T47D (cell line): Measurements from ENCODE around the gene ERG.

Experiments used
- DNase-seq, 2 experiments: peaks; one replicate each; pipeline versions ENCODE4 v3.0.0 to v3.0.0-alpha.2; 2011 to 2012; ENCODE audit warnings: low read depth in 1 of 2, low spot score in 1 of 2
- JUND ChIP-seq: IDR thresholded peaks from 2 replicates; pipeline ENCODE4 v1.6.1; 2012; ENCODE audit warnings: low read depth
- in situ Hi-C: cut with HindIII; loops from 2 replicates; pipeline ENCODE4 v1.10.0; 2016; ENCODE audit warnings: low sequenced_read_pairs, low pct_unique_long_range_greater_than_20kb

The ERG gene

GRCh38 chr21:38494251-38494642, 4.0 kb downstream of the ERG start:
- no peak for TF ChIP-seq JUND
- no peak for DNase-seq
- in situ Hi-C loops: no loop called here

- in situ Hi-C loops: no loop called here
- no peak for DNase-seq
- no peak for TF ChIP-seq JUND
Measured at GRCh38 chr21:38493549-38494250, 4.6 kb downstream of the ERG start.

- TF ChIP-seq JUND: no peak
- in situ Hi-C loops: no loop called here
- no peak for DNase-seq
Measured at GRCh38 chr21:38492007-38492406, 6.3 kb downstream of the ERG start.

GRCh38 chr21:38491536-38491935, 6.7 kb downstream of the ERG start:
- TF ChIP-seq JUND: no peak
- in situ Hi-C loops: no loop called here
- no peak for DNase-seq

GRCh38 chr21:38490411-38491020, 7.8 kb downstream of the ERG start:
- in situ Hi-C loops: no loop called here
- no peak for DNase-seq
- TF ChIP-seq JUND: no peak

GRCh38 chr21:38489729-38490128, 8.5 kb downstream of the ERG start:
- no peak for DNase-seq
- in situ Hi-C loops: no loop called here
- no peak for TF ChIP-seq JUND

- in situ Hi-C loops: no loop called here
- no peak for TF ChIP-seq JUND
- no peak for DNase-seq
Measured at GRCh38 chr21:38489271-38489652, 9.0 kb downstream of the ERG start.

GRCh38 chr21:38488640-38489270, 9.5 kb downstream of the ERG start:
- TF ChIP-seq JUND: no peak
- in situ Hi-C loops: no loop called here
- no peak for DNase-seq

GRCh38 chr21:38487901-38488639, 10.2 kb downstream of the ERG start:
- in situ Hi-C loops: no loop called here
- no peak for TF ChIP-seq JUND
- no peak for DNase-seq

- in situ Hi-C loops: no loop called here
Measured at GRCh38 chr21:38486706-38487105, 11.6 kb downstream of the ERG start.

GRCh38 chr21:38486221-38486620, 12.1 kb downstream of the ERG start:
- TF ChIP-seq JUND: no peak
- in situ Hi-C loops: no loop called here
- DNase-seq: no peak

More at GRCh38 chr21:38486706-38487105, 11.6 kb downstream of the ERG start:
- TF ChIP-seq JUND: no peak
- DNase-seq: no peak

GRCh38 chr21:38479641-38480525, 18.4 kb downstream of the ERG start:
- TF ChIP-seq JUND: no peak
- DNase-seq: no peak
- in situ Hi-C loops: no loop called here
